ENCODE measurements around the gene SCUBE1. TPM values are rescaled to one million over a fixed set of nuclear protein-coding genes. Genes with fewer than 3 reads are reported as not detected.

The SCUBE1 gene
- total RNA-seq, 3 donors from 2014 or later (not counting 1 experiment from before 2014, with no cell fraction given) = 0.05 to 1.2 (median 0.11) TPM

GRCh38 chr22:43182726-43183125 is 160.4 kb downstream of the SCUBE1 start:
- WGBS (ENCODE audit: insufficient coverage) = 94% methylated on average over 17 of the region's 17 CpGs
- peaks cover 16% of the 10 kb centered on the region for H3K4me1 ChIP-seq (ENCODE audit: control insufficient read depth, insufficient read depth, low read length)
- intact Hi-C loops (cut with micrococcal nuclease) = no loop called here
- H3K4me3 ChIP-seq (ENCODE audit: low read length) = no peak overlapping the region
- peaks cover 9% of the 10 kb centered on the region for H3K36me3 ChIP-seq (ENCODE audit: control insufficient read depth, insufficient read depth, low read length)
- H3K9me3 Mint-ChIP-seq = no peaks in the 10 kb centered on the region
- no peaks in the 10 kb centered on the region for H3K36me3 Mint-ChIP-seq
- no peaks in the 10 kb centered on the region for H3K9me3 ChIP-seq (ENCODE audit: control insufficient read depth, insufficient read depth, low read length)
- H3K27me3 Mint-ChIP-seq (ENCODE audit: low read depth in 2 of 2) = no peaks in the 10 kb centered on the region
- no peak for TF ChIP-seq CTCF (IDR thresholded peaks at IDR 0.05)
- no peak overlapping the region for H3K4me3 Mint-ChIP-seq
- no peak overlapping the region for H3K27ac ChIP-seq (ENCODE audit: low read length)
- H3K27me3 ChIP-seq (ENCODE audit: control insufficient read depth, insufficient read depth, low read length) = no peaks in the 10 kb centered on the region
- H3K4me1 Mint-ChIP-seq = peaks cover 9 to 13% of the 10 kb centered on the region in 2 donors
- no peak overlapping the region for H3K27ac Mint-ChIP-seq
- DNase-seq (no peak), ATAC-seq (no peak)

- Histone ChIP-seq H3K4me1 (ENCODE audit: control insufficient read depth, insufficient read depth, low read length) (peaks cover 14% of the 10 kb centered on the region), H3K9me3 (ENCODE audit: control insufficient read depth, insufficient read depth, low read length) (no peaks in the 10 kb centered on the region), H3K27me3 (ENCODE audit: control insufficient read depth, insufficient read depth, low read length) (no peaks in the 10 kb centered on the region), H3K27ac (ENCODE audit: low read length) (no peak overlapping the region), H3K4me3 (ENCODE audit: low read length) (no peak overlapping the region), H3K36me3 (ENCODE audit: control insufficient read depth, insufficient read depth, low read length) (peaks cover 9% of the 10 kb centered on the region)
- ATAC-seq (no peak), DNase-seq (no peak)
- Mint-ChIP-seq H3K4me1 (peaks cover 9 to 11% of the 10 kb centered on the region in 2 donors), H3K9me3 (no peaks in the 10 kb centered on the region), H3K36me3 (no peaks in the 10 kb centered on the region), H3K27ac (no peak overlapping the region), H3K27me3 (ENCODE audit: low read depth in 2 of 2) (no peaks in the 10 kb centered on the region), H3K4me3 (no peak overlapping the region)
- intact Hi-C loops (cut with micrococcal nuclease) = no loop called here
- no peak for TF ChIP-seq CTCF (IDR thresholded peaks at IDR 0.05)
- WGBS (ENCODE audit: insufficient coverage) = 95% methylated on average over 10 of the region's 10 CpGs
Measured at GRCh38 chr22:43182118-43182517, 161.1 kb downstream of the SCUBE1 start.

- no peaks in the 10 kb centered on the region for H3K9me3 ChIP-seq (ENCODE audit: control insufficient read depth, insufficient read depth, low read length)
- no peak overlapping the region for H3K4me3 ChIP-seq (ENCODE audit: low read length)
- no peak for ATAC-seq
- Mint-ChIP-seq H3K9me3 (no peaks in the 10 kb centered on the region), H3K4me1 (peaks cover 9 to 11% of the 10 kb centered on the region in 2 donors), H3K27me3 (ENCODE audit: low read depth in 2 of 2) (no peaks in the 10 kb centered on the region), H3K27ac (no peak overlapping the region), H3K4me3 (peak overlapping the region; percentile 14), H3K36me3 (no peaks in the 10 kb centered on the region)
- intact Hi-C loops (cut with micrococcal nuclease) = no loop called here
- WGBS (ENCODE audit: insufficient coverage) = 90% methylated on average over 13 of the region's 13 CpGs
- DNase-seq = no peak
- peaks cover 13% of the 10 kb centered on the region for H3K4me1 ChIP-seq (ENCODE audit: control insufficient read depth, insufficient read depth, low read length)
- no peak overlapping the region for H3K27ac ChIP-seq (ENCODE audit: low read length)
- no peaks in the 10 kb centered on the region for H3K27me3 ChIP-seq (ENCODE audit: control insufficient read depth, insufficient read depth, low read length)
- no peak for TF ChIP-seq CTCF (IDR thresholded peaks at IDR 0.05)
- peaks cover 9% of the 10 kb centered on the region for H3K36me3 ChIP-seq (ENCODE audit: control insufficient read depth, insufficient read depth, low read length)
Measured at GRCh38 chr22:43181321-43182076, 161.7 kb downstream of the SCUBE1 start.

- H3K4me1 ChIP-seq (ENCODE audit: control insufficient read depth, insufficient read depth, low read length) = peaks cover 5% of the 10 kb centered on the region
- H3K36me3 ChIP-seq (ENCODE audit: control insufficient read depth, insufficient read depth, low read length) = peaks cover 9% of the 10 kb centered on the region
- 94% methylated on average over 15 of the region's 15 CpGs for WGBS (ENCODE audit: insufficient coverage)
- H3K4me3 Mint-ChIP-seq = no peak overlapping the region
- no peaks in the 10 kb centered on the region for H3K27me3 ChIP-seq (ENCODE audit: control insufficient read depth, insufficient read depth, low read length)
- TF ChIP-seq CTCF (IDR thresholded peaks at IDR 0.05) = no peak
- H3K4me1 Mint-ChIP-seq = peaks cover 11 to 13% of the 10 kb centered on the region in 2 donors
- intact Hi-C loops (cut with micrococcal nuclease) = no loop called here
- H3K4me3 ChIP-seq (ENCODE audit: low read length) = no peak overlapping the region
- ATAC-seq (no peak), DNase-seq (no peak)
- H3K36me3 Mint-ChIP-seq = no peaks in the 10 kb centered on the region
- H3K9me3 ChIP-seq (ENCODE audit: control insufficient read depth, insufficient read depth, low read length) = no peaks in the 10 kb centered on the region
- H3K27ac Mint-ChIP-seq = no peak overlapping the region
- H3K27me3 Mint-ChIP-seq (ENCODE audit: low read depth in 2 of 2) = no peaks in the 10 kb centered on the region
- no peak overlapping the region for H3K27ac ChIP-seq (ENCODE audit: low read length)
- no peaks in the 10 kb centered on the region for H3K9me3 Mint-ChIP-seq
Measured at GRCh38 chr22:43180670-43181069, 162.5 kb downstream of the SCUBE1 start.
